ENCODE data around the gene RFX4.

DNA sequence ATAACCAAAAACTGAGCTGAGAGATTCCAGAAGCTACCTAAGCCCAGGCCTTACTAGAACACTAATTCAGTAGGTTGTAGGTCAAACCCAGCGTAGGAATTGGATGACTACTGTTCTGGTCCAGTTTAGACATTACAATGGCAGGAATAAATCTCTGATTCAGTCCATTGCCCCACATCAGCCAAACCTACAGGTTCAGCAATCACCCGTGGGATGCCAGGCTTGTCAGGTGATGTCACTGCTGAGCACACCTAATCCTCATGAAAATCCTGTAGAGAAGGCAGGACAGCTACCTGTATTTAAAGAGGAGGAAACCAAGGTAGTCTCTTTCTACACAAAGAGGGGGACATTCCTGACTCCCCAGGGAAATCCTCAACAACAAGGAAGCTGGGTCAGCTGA, 63.7 kb downstream of the RFX4 start:
- TF ChIP-seq POLR2AphosphoS5 (IDR thresholded peaks at IDR 0.05; ENCODE audit: low read length) (no peak), MYC (IDR thresholded peaks at IDR 0.05; ENCODE audit: insufficient read depth, insufficient read length, insufficient replicate concordance, low read length, severe bottlenecking) (no peak), CEBPB (IDR thresholded peaks at IDR 0.05; ENCODE audit: borderline replicate concordance in 1 of 2, low read depth in 2 of 2, low read length in 2 of 2) (no peak), NR2C2 (IDR thresholded peaks at IDR 0.05; ENCODE audit: borderline replicate concordance, control insufficient read depth, insufficient read length, low read depth) (no peak), PML (IDR thresholded peaks at IDR 0.05; ENCODE audit: low read length) (no peak), NFYB (IDR thresholded peaks at IDR 0.05; ENCODE audit: insufficient read depth, low read depth, low read length) (no peak)
- TF ChIP-seq, protein P1, sequence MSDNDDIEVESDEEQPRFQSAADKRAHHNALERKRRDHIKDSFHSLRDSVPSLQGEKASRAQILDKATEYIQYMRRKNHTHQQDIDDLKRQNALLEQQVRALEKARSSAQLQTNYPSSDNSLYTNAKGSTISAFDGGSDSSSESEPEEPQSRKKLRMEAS (IDR thresholded peaks at IDR 0.05; ENCODE audit: low read depth, low read length), result no peak
- TF ChIP-seq, protein P2, sequence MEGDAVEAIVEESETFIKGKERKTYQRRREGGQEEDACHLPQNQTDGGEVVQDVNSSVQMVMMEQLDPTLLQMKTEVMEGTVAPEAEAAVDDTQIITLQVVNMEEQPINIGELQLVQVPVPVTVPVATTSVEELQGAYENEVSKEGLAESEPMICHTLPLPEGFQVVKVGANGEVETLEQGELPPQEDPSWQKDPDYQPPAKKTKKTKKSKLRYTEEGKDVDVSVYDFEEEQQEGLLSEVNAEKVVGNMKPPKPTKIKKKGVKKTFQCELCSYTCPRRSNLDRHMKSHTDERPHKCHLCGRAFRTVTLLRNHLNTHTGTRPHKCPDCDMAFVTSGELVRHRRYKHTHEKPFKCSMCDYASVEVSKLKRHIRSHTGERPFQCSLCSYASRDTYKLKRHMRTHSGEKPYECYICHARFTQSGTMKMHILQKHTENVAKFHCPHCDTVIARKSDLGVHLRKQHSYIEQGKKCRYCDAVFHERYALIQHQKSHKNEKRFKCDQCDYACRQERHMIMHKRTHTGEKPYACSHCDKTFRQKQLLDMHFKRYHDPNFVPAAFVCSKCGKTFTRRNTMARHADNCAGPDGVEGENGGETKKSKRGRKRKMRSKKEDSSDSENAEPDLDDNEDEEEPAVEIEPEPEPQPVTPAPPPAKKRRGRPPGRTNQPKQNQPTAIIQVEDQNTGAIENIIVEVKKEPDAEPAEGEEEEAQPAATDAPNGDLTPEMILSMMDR (IDR thresholded peaks at IDR 0.05 in 2 of 3, conservative IDR thresholded peaks at IDR 0.05 in 1 of 3; ENCODE audit: control insufficient read depth in 2 of 3, extremely low read depth in 1 of 3, insufficient read depth in 1 of 3, low read depth in 3 of 3, low read length in 3 of 3), result no peak

Data from GM12878 (cell line).